NCI-H1417 (cell line): ENCODE measurements around the gene LMO3.

ENCODE experiments used
- DNase-seq, 3 experiments: peaks; one replicate each; lab custom pipeline; 2025; lab: John Stamatoyannopoulos, UW

LMO3 gene

DNA sequence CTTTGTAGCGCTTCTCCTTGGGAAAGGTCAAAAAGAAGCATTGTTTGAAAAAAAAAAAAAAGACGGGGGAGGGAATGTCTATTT lies at the start of gene LMO3:
Gene LMO3, minus strand, starts transcription at position 46 of the 84 bp plus-strand sequence. CDS start 5,302 bp downstream, outside the sequence.
- DNase-seq: no peak

DNA sequence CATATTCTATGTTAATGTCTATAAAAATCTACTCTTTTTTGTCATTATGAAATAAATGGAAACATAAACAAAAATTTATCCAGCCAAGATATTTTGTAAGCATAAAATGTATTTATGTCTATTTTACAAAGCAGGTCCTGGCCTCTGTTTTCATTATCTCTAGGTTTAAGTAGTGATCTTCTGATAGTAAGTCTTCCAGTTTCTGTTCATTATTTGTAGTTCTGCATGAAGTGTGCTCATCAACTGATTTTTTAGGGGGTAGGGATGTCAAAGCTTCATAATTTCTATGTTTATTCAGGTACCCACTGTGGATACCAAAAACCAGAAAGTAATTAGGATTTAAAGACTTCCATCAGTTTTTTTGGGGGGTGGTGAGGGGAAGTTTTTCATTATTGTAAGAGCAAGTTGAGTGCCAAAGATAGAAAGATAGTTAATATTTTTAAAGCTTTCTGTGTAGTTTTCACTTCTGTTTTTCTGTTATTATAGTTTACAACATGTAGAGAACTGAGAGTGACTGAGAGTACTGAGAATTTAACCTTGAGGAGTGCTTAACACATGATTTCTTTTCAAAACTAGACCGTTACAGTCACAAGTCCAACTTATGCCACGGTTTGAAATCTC lies 30.6 kb upstream of the LMO3 start:
- no peak for DNase-seq

DNA sequence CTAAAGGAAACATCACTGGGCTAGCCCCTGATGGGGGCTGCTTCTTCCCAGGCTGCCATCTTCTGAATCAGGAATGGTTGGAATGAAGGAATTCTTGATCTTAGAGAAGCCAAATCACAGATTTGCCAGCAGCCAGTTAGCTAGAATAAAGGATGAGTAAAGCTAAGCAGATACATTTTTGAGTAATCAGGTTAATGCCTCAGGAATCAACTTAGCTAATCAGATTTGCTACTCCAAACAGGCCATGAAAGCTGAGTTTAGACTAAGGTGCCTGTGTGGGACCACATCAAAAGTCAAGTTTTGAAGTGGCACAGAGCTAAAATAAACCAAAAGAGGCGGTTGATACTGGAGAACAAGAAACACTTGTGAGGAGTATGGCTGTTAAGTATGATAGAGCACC lies 28.8 kb upstream of the LMO3 start:
- DNase-seq: no peak

DNA sequence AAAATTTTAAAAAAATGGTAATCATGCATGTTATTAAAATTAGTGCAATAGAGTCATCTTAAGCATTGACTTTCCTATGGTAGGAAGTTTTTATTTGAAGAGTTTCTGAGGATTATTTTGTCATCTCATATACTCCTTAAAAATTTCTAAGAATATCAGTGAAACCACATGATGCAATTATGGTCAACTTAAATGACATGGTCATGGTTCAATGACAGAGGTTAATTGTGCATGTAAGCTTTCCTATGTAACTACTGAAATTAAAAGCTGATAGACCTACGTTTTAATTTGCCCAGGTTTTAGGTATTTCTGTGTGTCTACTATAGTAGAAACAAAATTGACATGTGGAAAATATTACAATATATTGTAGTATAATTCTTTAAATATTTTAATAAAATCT lies 21.0 kb upstream of the LMO3 start:
- DNase-seq: no peak

DNA sequence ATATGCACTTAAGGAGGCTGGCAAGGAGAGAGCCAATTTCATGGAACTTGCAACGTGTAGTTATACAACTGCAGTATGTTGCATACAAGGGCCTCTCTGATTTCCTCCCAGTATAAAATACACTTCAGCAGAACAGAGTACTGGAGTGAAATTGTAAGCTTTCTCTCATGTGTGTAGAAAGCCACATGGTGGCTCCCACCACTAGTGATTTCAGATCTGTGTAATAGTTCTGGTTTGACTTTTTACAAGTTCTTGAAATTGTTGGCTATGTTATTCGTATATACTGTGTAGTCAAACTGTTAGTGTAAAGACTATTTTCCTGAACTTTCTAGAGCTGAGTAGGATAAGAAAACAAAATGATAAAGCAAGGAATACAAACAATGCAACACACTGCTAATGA lies 16.4 kb upstream of the LMO3 start:
- DNase-seq: peak in 2 of 3 experiments; percentile 20 to 59

DNA sequence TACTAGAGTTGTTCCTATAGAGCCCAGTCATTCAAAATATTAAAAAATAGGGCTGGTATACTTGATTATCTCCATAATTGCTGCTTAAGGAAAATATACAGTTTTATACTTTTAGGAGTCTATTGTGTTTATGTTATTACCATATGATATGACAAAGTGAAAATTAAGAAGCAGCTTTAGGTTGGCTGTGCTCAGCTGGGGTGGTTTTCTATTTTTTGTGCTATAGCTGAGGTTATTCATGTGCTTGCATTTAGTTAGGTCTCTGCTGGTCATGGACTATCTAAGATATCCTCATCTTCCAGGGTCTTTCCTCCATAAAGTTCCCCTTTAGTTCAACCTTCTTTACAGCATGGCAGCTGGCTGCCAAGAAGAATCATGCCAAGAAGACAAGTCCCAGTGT lies 13.6 kb upstream of the LMO3 start:
- DNase-seq: no peak

DNA sequence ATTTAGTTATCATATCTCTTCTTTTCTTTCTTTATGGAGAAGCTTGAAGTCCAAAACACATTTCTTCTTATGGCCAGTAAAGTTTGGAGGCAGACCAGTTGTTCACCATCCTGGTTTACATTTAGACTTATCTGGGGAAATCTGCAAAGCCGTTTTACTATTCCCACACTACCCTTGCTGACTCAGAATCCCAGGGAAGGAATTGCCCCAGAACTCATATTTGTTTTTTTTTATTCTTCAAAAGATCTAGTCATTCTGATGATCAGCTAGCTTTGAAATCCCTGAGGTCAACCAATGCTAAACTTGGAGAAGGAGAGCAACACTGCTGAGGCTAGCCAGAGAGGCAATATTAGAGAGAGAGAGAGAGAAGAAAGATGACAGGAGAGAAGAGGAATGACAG lies 12.3 kb upstream of the LMO3 start:
- DNase-seq: no peak

DNA sequence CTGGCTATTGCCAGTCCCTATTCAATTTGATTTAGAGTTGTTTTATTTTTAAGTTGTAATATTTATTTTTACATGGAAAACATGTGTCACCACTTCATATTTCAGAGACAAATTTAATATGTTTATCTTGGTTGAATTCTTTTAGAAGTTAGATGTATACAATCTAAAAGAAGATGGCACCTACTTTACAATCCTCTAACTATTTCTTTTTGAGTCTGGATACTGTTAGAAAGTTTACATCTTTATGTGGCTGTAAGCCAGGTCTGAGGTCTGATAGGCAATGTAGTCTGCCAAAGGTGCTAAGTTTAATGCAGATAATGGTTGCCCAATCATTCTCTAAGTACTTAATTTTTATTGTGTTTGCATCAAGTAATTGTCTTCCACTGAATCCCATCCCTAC lies 7.2 kb upstream of the LMO3 start:
- peak in 1 of 3 experiments; percentile 51 for DNase-seq

DNA sequence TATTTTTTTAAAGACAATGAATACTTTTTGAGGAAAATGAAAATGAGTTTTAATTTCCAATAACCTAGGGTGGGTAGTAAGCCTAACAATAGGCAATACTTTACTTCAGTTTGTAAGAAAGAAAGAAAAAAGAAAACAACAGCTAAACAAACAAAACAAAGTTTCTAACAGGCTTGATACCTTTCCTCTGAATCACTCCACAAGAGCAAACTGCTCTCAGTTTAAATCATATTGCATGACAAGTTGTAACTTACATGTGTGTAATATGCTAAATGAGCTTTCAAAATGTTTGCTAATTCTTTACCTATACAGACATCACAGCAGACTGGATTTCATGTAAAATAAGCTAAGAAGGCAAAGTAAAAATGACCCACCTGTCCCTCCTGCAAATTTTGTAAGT lies 6.7 kb upstream of the LMO3 start:
- peak in 1 of 3 experiments; percentile 57 for DNase-seq

DNA sequence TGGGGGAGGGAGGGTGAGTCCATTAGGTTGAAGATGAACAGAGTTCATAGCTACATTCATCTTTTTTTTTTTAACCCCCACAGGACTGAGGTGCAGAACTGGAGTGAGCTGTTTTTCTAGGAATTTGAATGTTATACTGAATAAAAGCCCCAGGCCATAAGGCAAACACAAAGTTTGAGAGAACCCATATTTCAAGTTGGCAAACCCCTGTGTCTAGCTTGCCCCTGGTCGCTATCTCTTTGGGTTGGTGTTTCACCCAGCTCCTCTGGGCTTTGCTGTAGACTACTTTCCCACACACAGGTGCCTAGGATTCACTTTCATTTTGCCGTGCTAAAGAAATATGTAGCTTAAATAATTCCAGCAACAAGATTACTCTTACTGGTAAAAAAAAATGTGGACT lies 5.2 kb upstream of the LMO3 start:
- DNase-seq: peak in 2 of 3 experiments; percentile 87 to 95

DNA sequence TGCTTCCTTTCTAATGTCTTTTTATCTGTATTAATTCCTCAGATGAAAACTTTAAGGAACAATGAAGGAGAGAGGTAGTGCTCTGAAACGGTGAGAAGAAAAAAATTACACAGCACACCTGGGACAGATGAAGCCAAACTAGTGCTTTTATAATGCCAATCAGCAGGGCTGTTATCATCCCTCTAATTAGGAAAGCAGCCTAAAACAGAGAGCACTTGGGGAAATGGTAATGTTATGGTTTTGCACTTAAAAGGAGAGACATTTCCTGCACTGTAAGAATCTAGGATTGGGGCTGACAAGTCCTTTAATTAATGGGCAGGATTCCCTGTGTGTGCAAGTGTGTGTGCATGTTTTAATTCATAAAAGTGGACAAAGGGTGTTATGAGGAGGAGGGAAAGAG lies 4.8 kb upstream of the LMO3 start:
- DNase-seq: peak in 2 of 3 experiments; percentile 87 to 95

DNA sequence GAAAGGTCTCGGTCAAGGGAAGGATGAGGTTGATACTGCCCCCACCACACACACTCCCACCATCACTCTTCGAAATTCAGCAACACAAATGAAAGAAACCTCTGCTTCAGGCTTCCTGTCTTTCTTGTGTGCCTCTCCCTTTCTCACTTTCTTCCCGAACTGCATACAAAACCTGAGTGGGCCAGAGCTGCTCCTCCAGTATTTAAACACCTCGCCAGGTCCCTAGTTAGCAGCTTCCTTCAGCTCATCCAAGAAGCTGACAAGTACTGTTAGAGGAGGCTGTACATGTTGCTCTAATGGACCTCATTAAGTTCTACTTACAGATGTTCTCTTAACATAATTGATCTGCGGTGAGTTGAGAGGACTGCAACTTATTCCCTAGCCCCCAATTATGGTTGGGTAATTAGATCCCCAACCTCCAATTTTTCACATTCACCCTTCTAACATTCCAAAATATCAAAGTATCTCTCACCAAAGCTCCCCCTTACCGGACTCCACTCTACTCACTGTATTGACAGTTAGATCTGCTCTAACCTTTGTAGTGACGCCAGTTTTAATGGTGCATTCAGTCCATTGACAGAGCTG lies 4.1 kb upstream of the LMO3 start:
- DNase-seq: peak; percentile 19 to 94 (median 84)

DNA sequence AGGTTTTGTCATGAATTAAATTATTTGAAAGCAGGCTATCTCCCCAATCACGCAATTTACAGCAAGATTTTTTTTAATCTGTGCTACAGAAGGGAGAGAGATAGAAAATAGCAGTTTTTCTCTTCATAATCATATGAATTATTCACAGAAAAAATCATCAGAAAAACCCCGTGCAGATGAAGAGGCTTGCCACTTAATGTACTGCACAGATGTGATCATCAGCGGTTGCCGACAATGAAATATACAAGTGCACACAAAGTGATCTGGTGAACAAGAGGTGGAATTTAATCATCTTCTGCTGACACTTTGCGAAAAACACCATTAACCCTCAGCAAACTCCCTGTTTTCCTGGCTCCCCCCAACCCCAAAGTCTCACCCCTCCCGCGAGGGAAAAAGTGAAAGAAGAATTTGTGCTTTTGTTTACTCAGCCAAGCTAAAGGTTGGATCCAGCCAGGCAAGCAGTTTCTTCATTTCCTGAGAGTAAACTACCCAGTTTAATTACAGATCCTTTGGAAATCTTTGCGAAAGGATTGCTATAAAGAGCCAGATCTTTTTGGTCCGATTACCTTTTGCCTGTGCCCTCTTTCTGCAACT lies 3.1 kb upstream of the LMO3 start:
- DNase-seq: peak in 2 of 3 experiments; percentile 65 to 81

DNA sequence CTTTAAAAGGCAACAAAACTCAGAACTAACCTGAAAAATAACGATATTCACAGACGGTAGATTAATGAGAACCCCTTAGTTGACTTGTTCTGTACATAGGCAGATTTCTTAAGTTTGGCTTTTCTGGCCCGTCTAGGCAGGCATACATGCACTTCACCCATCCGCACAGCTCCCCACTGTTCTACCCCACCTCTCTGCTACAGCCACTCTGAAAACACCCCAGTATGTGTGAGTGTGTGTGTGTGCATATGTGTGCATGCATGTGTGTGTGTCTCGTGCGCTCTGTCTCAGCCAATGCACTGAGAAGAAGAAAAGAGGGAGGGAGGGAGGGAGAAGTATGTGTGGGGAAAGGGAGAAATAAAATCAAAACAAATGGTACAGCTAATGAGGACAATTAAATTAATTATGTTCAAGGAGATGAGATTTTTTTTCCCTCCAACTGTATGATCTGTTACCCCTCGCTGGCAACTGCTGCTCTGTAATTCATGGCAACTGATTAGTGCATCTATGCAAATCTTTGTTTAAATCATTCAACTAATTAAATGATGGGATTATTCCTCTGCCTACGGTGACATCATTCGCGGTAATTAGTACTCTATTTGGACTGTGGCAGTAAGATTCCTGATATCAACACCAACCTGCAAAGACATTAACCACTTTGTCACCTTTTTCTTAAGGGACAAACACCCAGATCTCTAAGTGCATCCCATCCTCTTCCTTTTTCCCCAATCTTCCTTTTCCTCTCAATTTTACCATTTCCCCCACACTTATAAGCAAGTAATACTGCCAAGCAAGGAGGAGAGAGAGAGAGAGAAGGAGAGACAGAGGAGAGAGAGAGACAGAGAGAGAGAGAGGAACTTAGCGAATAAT lies 2.2 kb upstream of the LMO3 start:
- peak in 2 of 3 experiments; percentile 83 to 95 for DNase-seq

DNA sequence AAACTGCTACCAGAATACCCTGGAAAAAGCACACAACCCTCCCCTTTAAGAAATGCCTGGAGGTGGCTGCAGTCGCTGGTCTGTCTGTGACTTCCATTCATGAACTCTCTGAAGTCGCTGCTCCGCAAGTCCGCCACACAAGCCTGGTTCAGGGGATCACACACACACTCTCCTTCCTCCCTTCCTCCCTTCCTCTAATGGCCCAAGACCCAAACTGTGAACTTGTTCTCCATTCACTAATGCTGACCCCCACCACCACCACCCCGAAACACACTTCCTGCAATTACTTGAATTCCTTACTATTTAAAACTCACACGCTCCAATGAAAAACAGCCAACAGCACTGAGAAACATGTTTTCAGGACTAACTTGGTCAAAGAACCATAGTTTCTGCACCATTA lies 1.0 kb upstream of the LMO3 start:
- peak in 2 of 3 experiments; percentile 74 to 88 for DNase-seq

DNA sequence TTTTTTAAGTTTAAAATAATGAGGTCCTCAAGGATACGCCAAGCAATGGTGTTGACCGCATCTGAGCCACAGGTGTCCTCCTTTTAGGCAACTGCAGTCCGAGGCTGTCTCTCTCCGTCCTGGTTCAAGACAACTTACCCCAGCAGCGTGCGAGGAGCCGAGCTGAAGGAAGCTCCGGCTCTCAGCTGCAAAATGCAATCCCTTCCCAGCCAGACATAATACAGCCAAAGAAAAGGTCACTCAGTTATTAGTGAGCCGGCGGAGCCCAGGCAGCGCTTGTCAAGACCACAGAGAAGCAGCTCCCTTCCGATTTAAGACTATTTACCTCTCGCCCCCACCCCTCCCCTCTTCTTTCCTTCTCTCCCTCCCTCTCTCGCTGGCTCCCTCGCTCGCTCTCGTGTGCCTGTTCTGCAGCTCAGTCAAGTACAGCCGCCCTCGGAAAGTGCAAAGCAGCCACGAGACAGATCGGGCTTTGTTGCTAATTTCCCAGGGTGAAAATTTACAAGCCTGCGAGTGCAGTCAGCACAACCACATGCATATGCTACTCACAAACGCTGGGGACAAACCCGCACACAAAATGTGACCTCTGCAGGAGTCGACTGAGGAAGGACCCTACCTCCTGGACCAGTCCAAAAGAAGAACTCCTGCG lies 363 bp upstream of the LMO3 start:
- DNase-seq: peak; percentile 48 to 95 (median 85)

DNA sequence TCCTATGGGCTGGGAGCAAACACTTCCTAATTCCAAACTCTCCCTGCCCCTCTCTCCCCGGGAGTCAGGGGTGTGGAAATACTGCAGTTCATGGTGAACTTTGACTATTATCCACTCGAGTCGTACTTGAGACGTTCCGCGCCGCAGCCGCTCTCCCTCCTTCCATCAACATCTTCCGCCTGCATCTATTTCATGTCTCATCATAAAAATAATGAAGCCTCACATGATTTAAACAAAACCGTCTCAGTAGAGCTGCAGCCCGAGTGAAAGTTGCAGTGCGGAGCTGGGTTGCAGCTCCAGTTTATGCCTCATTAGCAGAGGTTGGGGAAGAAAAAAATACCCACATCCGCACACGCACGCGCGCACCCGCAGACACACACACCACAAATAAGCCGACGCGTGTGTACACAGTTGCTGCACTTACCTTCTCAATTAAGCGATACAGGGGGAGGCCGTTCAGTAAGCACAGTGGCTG lies 283 bp downstream of the LMO3 start:
- DNase-seq: peak; percentile 72 to 97 (median 84)

DNA sequence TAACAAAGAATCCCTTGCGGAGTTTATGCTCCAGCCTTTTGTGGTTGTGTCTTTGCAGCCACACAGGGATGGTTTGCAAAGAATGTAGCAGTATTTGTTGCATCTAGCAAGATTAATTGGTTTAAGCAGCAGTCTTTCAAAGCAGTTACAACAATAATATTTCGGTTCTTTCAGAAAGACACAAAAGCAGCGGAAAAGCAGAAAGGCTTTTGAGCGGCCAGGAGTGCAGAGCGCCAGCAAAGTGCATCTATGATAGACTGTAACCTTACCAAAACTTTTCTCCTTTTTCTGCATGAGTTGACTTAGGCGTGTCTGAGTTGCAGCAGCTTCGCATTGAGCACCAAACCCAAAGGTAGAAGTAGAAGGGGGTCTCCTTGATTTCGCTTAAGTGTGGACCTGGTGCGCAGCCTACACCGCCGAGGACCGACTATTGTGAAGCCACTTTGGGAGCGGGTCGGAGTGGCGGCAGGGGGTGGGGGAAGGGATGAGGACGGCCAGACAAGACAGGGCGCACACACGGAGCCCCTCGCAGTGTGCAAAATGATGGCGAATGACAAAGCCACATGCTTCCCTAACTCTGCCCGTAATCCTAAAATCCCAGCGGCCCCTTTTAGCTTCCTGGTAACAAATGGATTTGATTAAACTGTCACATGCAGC lies 1.2 kb downstream of the LMO3 start:
- DNase-seq: peak; percentile 12 to 90 (median 79)

DNA sequence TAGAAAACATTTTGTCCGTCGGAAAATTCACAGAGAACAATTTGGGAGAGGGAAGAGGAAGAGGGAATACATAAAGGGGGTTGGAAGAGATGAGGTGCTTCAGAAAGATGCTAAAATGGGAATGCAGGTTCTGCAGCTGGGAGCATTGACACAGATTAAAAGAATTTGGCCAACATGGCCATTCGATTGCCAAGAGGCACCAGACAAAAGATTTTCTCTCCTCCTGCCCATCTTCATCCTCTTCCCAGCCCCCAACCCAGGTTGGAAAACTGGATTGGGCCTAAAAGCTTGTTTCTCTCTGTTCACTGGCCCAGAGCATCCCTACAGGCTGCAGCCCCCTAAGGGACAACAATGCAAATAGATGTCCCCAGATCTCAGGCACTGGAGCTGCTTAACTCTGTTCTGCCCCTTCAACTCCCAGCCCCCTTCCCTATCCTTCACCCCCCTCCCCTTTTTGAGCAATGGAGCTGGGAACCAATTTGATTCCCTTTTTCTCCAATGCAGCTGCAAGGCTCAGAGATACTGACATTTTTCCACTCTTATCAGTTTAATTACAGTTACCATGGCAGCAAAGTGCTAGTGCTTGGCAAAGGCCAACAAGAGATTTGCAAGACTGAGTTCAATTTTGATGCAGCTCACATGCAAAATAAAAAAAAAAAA lies 1.9 kb downstream of the LMO3 start:
- peak; percentile 20 to 92 (median 85) for DNase-seq

DNA sequence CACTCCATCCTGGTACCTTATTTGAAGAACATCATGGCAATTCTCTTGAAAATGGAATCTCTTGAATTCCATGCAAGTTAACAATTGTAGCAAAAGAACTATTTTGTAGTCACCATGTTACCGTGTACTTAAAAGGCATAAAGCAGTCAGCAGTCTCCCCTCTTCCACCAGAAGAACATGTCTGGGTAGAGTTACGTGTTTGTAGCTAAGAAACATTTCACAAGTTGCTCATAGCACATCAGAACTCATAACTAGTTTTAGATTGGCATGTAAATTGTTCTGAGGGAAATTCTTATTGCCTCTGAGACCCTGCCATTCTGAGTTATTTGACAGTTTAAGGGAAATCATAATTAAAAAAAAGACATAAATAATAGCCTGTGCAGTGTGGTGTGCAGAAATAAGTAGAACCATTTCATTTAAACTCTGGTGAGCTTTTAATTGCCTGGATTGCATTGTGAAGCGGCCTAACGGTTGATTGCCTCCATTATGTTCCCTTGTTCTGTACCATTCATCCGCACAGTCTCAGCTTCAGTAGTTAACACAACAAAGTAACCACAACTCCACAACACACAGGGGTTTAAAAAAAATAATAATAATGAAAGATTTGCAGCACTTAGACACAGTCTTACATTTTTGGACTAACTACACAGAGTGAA lies 2.6 kb downstream of the LMO3 start:
- peak in 2 of 3 experiments; percentile 83 to 92 for DNase-seq

DNA sequence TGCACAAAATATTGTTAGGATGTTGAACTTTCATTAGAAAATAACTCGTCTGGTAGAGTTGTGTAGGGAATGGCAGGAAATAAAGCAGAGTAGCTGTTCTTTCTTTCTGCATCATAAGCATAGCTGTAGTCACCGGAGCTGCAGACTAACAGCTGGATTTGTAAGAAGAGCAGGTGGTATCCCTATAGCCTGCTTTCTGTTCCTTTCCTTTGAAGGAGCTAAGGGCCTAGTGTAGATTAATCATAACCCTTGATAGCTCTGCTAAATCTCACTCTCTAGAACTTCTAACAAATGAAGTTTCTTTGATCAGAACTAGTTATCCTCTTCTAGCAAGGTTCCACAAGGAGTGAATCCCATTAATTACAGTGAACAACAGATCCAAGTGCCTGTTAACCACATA lies 3.5 kb downstream of the LMO3 start:
- peak in 2 of 3 experiments; percentile 82 to 87 for DNase-seq
